ENCODE measurements around the gene SATL1.

DNA sequence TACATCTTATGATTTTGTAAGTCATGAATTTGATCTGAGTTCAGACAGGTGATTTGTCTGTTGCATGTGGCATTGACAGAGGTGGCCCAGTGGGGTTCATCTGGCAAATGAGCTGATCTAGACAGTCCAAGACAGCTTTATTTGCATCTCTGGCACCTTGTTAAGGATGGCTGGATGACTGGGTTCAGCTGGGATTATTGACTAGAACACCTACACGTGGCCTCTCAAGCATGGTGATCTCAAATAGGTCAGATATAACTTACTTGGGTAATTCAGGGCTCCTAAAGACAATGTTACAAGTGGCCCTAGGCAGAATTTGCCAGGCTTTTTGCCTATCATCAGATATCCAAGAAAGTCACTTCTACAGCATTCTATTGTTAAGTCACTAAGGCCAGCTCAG, 192.0 kb downstream of the SATL1 start:
- TF ChIP-seq, protein P1, sequence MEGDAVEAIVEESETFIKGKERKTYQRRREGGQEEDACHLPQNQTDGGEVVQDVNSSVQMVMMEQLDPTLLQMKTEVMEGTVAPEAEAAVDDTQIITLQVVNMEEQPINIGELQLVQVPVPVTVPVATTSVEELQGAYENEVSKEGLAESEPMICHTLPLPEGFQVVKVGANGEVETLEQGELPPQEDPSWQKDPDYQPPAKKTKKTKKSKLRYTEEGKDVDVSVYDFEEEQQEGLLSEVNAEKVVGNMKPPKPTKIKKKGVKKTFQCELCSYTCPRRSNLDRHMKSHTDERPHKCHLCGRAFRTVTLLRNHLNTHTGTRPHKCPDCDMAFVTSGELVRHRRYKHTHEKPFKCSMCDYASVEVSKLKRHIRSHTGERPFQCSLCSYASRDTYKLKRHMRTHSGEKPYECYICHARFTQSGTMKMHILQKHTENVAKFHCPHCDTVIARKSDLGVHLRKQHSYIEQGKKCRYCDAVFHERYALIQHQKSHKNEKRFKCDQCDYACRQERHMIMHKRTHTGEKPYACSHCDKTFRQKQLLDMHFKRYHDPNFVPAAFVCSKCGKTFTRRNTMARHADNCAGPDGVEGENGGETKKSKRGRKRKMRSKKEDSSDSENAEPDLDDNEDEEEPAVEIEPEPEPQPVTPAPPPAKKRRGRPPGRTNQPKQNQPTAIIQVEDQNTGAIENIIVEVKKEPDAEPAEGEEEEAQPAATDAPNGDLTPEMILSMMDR (IDR thresholded peaks at IDR 0.05): no peak
- no peak for TF ChIP-seq POLR2A (IDR thresholded peaks at IDR 0.05)
